H1 (cell line): Measurements from ENCODE around the gene WDR26. TPM values are rescaled to one million over a fixed set of nuclear protein-coding genes. Genes with fewer than 3 reads are reported as not detected.
A peak's percentile ranks its signal among the peaks of the same experiment; 100 is the strongest.

Source experiments
- CTCF ChIA-PET: fragments of 300-600 bp; sonication (Branson Sonifier 250); formaldehyde crosslinking; loops from one replicate; lab custom pipeline; 2021; ENCODE audit not compliant: partially characterized antibody; lab: Charles Lee
- POLR2A ChIA-PET: fragments of 300-600 bp; sonication (Branson Sonifier 250); formaldehyde crosslinking; loops from one replicate; lab custom pipeline; 2021; ENCODE audit warnings: inconsistent platforms; ENCODE audit not compliant: partially characterized antibody; lab: Charles Lee
- DNase-seq, 2 experiments: peaks; one replicate each; pipeline versions ENCODE4 v3.0.0 to v3.0.0-alpha.2; 2010 to 2022; ENCODE audit warnings: low spot score in 2 of 2, low read depth in 1 of 2, mixed read lengths in 1 of 2
- FAIRE-seq: peaks from 2 replicates; lab custom pipeline; 2011; peaks lifted over from hg19 to GRCh38; lab: Jason Lieb, UNC
- H2AFZ ChIP-seq: 2 replicates; pipeline ENCODE4 v1.8.1; 2012; ENCODE audit warnings: low read length, inconsistent platforms
- H2AK5ac ChIP-seq: 2 replicates; pipeline ENCODE4 v1.6.1; 2013; ENCODE audit warnings: low read depth, low read length
- H2BK120ac ChIP-seq: replicated peaks from 2 replicates; pipeline ENCODE3; 2013; ENCODE audit warnings: low read depth, low read length, inconsistent platforms
- H2BK12ac ChIP-seq: 2 replicates; pipeline ENCODE4 v1.6.1; 2013; ENCODE audit warnings: low read depth, low read length
- H2BK15ac ChIP-seq: 2 replicates; pipeline ENCODE4 v1.6.1; 2013; ENCODE audit warnings: low read length
- H2BK20ac ChIP-seq: 2 replicates; pipeline ENCODE4 v1.6.1; 2013; ENCODE audit warnings: low read length
- H2BK5ac ChIP-seq: 2 replicates; pipeline ENCODE4 v1.6.1; 2013; ENCODE audit warnings: low read depth, low read length
- H3K14ac ChIP-seq: 2 replicates; pipeline ENCODE4 v1.6.1; 2013; ENCODE audit warnings: inconsistent platforms; ENCODE audit not compliant: insufficient read length
- H3K18ac ChIP-seq: 2 replicates; pipeline ENCODE4 v1.6.1; 2013; ENCODE audit warnings: low read length; ENCODE audit errors: extremely low read depth
- H3K23ac ChIP-seq: 2 replicates; pipeline ENCODE4 v1.6.1; 2013; ENCODE audit warnings: inconsistent platforms; ENCODE audit not compliant: insufficient read length
- H3K23me2 ChIP-seq: 2 replicates; pipeline ENCODE4 v1.6.1; 2013; ENCODE audit warnings: low read depth, low read length
- H3K27ac ChIP-seq: 2 replicates; pipeline ENCODE4 v1.6.1; 2011; ENCODE audit warnings: low read depth, low read length, inconsistent platforms
- H3K27me3 ChIP-seq, 4 experiments: replicated peaks in 1 of 4; 1 replicate in 1 of 4; 2 replicates in 3 of 4; pipeline versions ENCODE4 v1.6.1 to v1.8.1; 2011 to 2013; ENCODE audit warnings: low read length in 3 of 4, mild to moderate bottlenecking in 3 of 4, inconsistent platforms in 2 of 4, mixed read lengths in 2 of 4, moderate library complexity in 1 of 4; ENCODE audit not compliant: control insufficient read depth in 3 of 4, insufficient read depth in 3 of 4; ENCODE audit errors: extremely low read depth in 1 of 4
- H3K36me3 ChIP-seq, 4 experiments: 2 replicates each; pipeline versions ENCODE4 v1.6.1 to v1.8.1; 2011 to 2013; ENCODE audit warnings: mild to moderate bottlenecking in 4 of 4, low read length in 3 of 4, moderate library complexity in 2 of 4, control low read depth in 1 of 4, inconsistent platforms in 1 of 4; ENCODE audit not compliant: insufficient read depth in 4 of 4, control insufficient read depth in 2 of 4
- H3K4ac ChIP-seq: replicated peaks from 2 replicates; pipeline ENCODE3; 2013; ENCODE audit warnings: low read length, low read depth, mixed read lengths, inconsistent platforms; ENCODE audit not compliant: insufficient read length
- H3K4me1 ChIP-seq, 4 experiments: replicated peaks in 1 of 4; 1 replicate in 1 of 4; 2 replicates in 3 of 4; pipeline versions ENCODE4 v1.6.1 to v1.8.1; 2011 to 2013; ENCODE audit warnings: low read length in 3 of 4, inconsistent platforms in 2 of 4, mixed read lengths in 1 of 4; ENCODE audit not compliant: insufficient read depth in 4 of 4, control insufficient read depth in 3 of 4
- H3K4me2 ChIP-seq, 2 experiments: 2 replicates each; pipeline versions ENCODE4 v1.6.1 to v1.8.1; 2011 to 2013; ENCODE audit warnings: low read depth in 2 of 2, low read length in 2 of 2, control low read depth in 1 of 2, inconsistent platforms in 1 of 2, mild to moderate bottlenecking in 1 of 2; ENCODE audit not compliant: insufficient read depth in 1 of 2
- H3K4me3 ChIP-seq, 4 experiments: fragments of 200-600, 300-600 bp in 1 of 4; sonication (generic), shearing (Covaris generic), sonication (Bioruptor Twin) in 1 of 4; 2 replicates each; pipeline versions ENCODE4 v1.5.1 to v1.8.1; 2011 to 2016; ENCODE audit warnings: low read length in 4 of 4, low read depth in 3 of 4, control low read depth in 2 of 4, inconsistent platforms in 2 of 4, mild to moderate bottlenecking in 2 of 4, mixed read lengths in 1 of 4, moderate library complexity in 1 of 4; ENCODE audit not compliant: insufficient read depth in 2 of 4; ENCODE audit errors: extremely low read depth in 1 of 4
- H3K56ac ChIP-seq: replicated peaks from 2 replicates; pipeline ENCODE3; 2013; ENCODE audit warnings: low read depth, mild to moderate bottlenecking, mixed read lengths, low read length, inconsistent platforms; ENCODE audit not compliant: insufficient read length
- H3K79me1 ChIP-seq: 2 replicates; pipeline ENCODE4 v1.6.1; 2013; ENCODE audit warnings: low read depth, low read length, control low read depth
- H3K79me2 ChIP-seq, 2 experiments: 2 replicates each; pipeline versions ENCODE4 v1.6.1 to v1.8.1; 2012 to 2013; ENCODE audit warnings: low read length in 2 of 2, mild to moderate bottlenecking in 2 of 2, inconsistent platforms in 1 of 2; ENCODE audit not compliant: insufficient read depth in 2 of 2, control insufficient read depth in 1 of 2
- H3K9ac ChIP-seq, 4 experiments: replicated peaks in 1 of 4; 1 replicate in 1 of 4; 2 replicates in 3 of 4; pipeline versions ENCODE4 v1.6.1 to v1.8.1; 2011 to 2013; ENCODE audit warnings: low read depth in 3 of 4, low read length in 3 of 4, control low read depth in 2 of 4, mild to moderate bottlenecking in 2 of 4, moderate library complexity in 2 of 4, inconsistent platforms in 1 of 4; ENCODE audit errors: extremely low read depth in 1 of 4
- H3K9me3 ChIP-seq, 2 experiments: 2 replicates each; pipeline versions ENCODE4 v1.6.1 to v1.8.1; 2012 to 2013; ENCODE audit warnings: mild to moderate bottlenecking in 2 of 2, moderate library complexity in 2 of 2, control low read depth in 1 of 2, inconsistent platforms in 1 of 2, low read depth in 1 of 2, low read length in 1 of 2, mixed read lengths in 1 of 2; ENCODE audit not compliant: insufficient read depth in 2 of 2
- H4K20me1 ChIP-seq, 2 experiments: replicated peaks in 1 of 2; 2 replicates each; pipeline versions ENCODE3 to v1.8.1; 2011 to 2013; ENCODE audit warnings: inconsistent platforms in 2 of 2, low read length in 2 of 2, mild to moderate bottlenecking in 1 of 2; ENCODE audit not compliant: insufficient read depth in 2 of 2, control insufficient read depth in 1 of 2
- H4K5ac ChIP-seq: 2 replicates; pipeline ENCODE4 v1.6.1; 2013; ENCODE audit warnings: low read length, low read depth, mixed read lengths, inconsistent platforms; ENCODE audit not compliant: insufficient read length
- H4K8ac ChIP-seq: 2 replicates; pipeline ENCODE4 v1.8.0; 2013; ENCODE audit warnings: mild to moderate bottlenecking, moderate library complexity, low read length, inconsistent platforms; ENCODE audit not compliant: insufficient read depth; ENCODE audit errors: extremely low read depth
- H4K91ac ChIP-seq: replicated peaks from 2 replicates; pipeline ENCODE3; 2013; ENCODE audit warnings: low read length, mixed read lengths, inconsistent platforms; ENCODE audit not compliant: insufficient read length
- MAFK ChIP-seq: IDR thresholded peaks from 2 replicates; pipeline ENCODE4 v1.6.1; 2012; ENCODE audit warnings: low read depth, mild to moderate bottlenecking, improper control_type of control experiment, low read length
- POU5F1 ChIP-seq: IDR thresholded peaks from 2 replicates; pipeline ENCODE4 v1.6.1; 2011; ENCODE audit warnings: low read depth, mild to moderate bottlenecking, low read length, moderate library complexity
- WGBS, 2 experiments: shearing (Covaris generic) in 1 of 2; methylation state at CpG; one replicate each; pipeline versions ENCODE4 v1.1.6 to v1.1.7; 2013 to 2015; ENCODE audit warnings: low lambda C conversion rate in 2 of 2, mixed read lengths in 2 of 2, inconsistent platforms in 1 of 2, low coverage in 1 of 2, missing lambda C conversion rate in 1 of 2; ENCODE audit not compliant: insufficient replicate concordance in 2 of 2, insufficient coverage in 1 of 2, insufficient read length in 1 of 2; ENCODE audit errors: extremely low coverage in 1 of 2, missing lambda C conversion rate in 1 of 2; 5-methylcytosine and 5-hydroxymethylcytosine counted together
- polyA plus RNA-seq, 7 experiments: library from polyadenylated mRNA; depleted of rRNA in 3 of 7; stranded (reverse) in 5 of 7; unstranded in 2 of 7; fragments of >200 nt in 5 of 7; fragments of 200-250 nt in 2 of 7; gene quantifications; 1 replicate in 5 of 7; 2 replicates in 1 of 7; 4 replicates in 1 of 7; pipeline versions ENCODE4 v1.2.1 to v1.2.3, GENCODE V29; 2011 to 2013; ENCODE audit warnings: missing spikeins in 2 of 7, mixed read lengths in 2 of 7
- total RNA-seq: library from RNA; stranded (reverse); fragmentation: NEBNext Ultra II Directional; extraction: Animal tissue kit (Norgen Biotek cat#: 25700); gene quantifications from 2 replicates; pipeline ENCODE4 v1.2.1, GENCODE V29; 2021

WDR26 gene
- total and polyA plus RNA-seq, 2 of the 8 experiments (the other 6 are each of a cell fraction or from before 2014, with no cell fraction given), result 18.0 to 72.5 TPM

DNA sequence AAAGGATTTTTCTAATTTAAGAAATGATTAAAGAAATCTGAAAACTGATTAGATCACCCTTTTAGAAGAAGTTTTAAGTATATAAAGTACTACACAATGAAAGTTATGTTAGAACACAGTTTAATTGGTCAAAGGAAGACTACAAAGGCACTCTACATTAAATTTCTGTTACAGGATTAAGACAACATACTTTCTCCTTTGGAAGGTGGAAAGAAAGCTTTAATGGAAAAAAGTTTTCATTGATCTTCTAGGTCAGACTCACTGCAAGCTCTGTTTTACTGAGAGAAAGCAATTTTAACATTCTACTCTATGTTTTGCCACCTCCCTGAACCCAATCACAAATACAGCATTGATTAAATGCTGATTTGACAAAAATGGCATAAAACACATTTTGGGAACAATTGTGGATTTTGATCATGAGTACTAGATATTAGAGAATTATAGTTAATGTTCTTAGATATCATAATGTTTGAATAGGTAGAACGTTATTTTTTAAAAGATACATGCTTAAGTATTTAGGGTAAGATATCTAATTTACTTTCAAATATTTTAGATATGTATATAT lies 32.0 kb downstream of the WDR26 start:
- H3K79me2 ChIP-seq, result no peaks in the 10 kb centered on the region
- no peaks in the 10 kb centered on the region for H3K4me1 ChIP-seq
- no peak overlapping the region for H4K8ac ChIP-seq
- DNase-seq, result no peak
- H2BK120ac ChIP-seq, result no peak overlapping the region
- H3K4me2 ChIP-seq, result no peak overlapping the region
- H2AK5ac ChIP-seq, result no peak overlapping the region
- no peaks in the 10 kb centered on the region for H3K23me2 ChIP-seq
- H3K9ac ChIP-seq, result no peak overlapping the region
- no peak overlapping the region for H4K5ac ChIP-seq
- H3K4me3 ChIP-seq, result no peak overlapping the region
- H3K4ac ChIP-seq, result no peak overlapping the region
- H3K36me3 ChIP-seq, result peaks cover 11 to 95% (median 58%) of the 10 kb centered on the region in 4 experiments
- no peak overlapping the region for H3K56ac ChIP-seq
- TF ChIP-seq POU5F1 (no peak), MAFK (peak; percentile 87; the same call in 1 of the 2 replicates)
- H3K23ac ChIP-seq, result no peak overlapping the region
- 80 to 94% methylated on average over 1 of the region's 1 CpG for WGBS, 2 experiments
- no peak overlapping the region for H2BK5ac ChIP-seq
- H4K20me1 ChIP-seq, result no peaks in the 10 kb centered on the region
- H2BK20ac ChIP-seq, result no peak overlapping the region
- ChIA-PET CTCF (interaction anchor here (0.6 to 1.2 kb wide), 2 partner anchors 10 to 14 kb away, joined by 3 to 5 read pairs; no protein-coding TSS in a partner anchor), POLR2A (interaction anchor here (0.6 to 6.8 kb wide), 3 partner anchors 13 to 110 kb away, joined by 3 to 33 read pairs (median 3); no protein-coding TSS in a partner anchor)
- no peak overlapping the region for H4K91ac ChIP-seq
- no peaks in the 10 kb centered on the region for H3K9me3 ChIP-seq
- no peak overlapping the region for H3K27ac ChIP-seq
- no peaks in the 10 kb centered on the region for H3K27me3 ChIP-seq
- no peak for FAIRE-seq
- no peak overlapping the region for H3K18ac ChIP-seq
- no peak overlapping the region for H2BK15ac ChIP-seq
- H2AFZ ChIP-seq, result no peak overlapping the region
- H2BK12ac ChIP-seq, result no peak overlapping the region
- H3K79me1 ChIP-seq, result no peaks in the 10 kb centered on the region
- no peak overlapping the region for H3K14ac ChIP-seq
